Aorta (tissue), 5 donors: ENCODE data around the gene TWIST2. TPM values are rescaled to one million over a fixed set of nuclear protein-coding genes. Genes with fewer than 3 reads are reported as not detected.

Experiments
- ATAC-seq: fragments of 200-7000 bp; cut with Tn5 transposase; one replicate; pipeline ENCODE4 v1.9.1; 2022; ENCODE audit warnings: moderate library complexity; ENCODE audit not compliant: low FRiP score
- DNase-seq, 2 donors: peaks; one replicate each; pipeline ENCODE4 v3.0.0-alpha.2; 2020
- H3K27ac ChIP-seq, 2 donors: one replicate each; pipeline ENCODE4 v1.5.1; 2013; ENCODE audit warnings: low read length in 2 of 2, mild to moderate bottlenecking in 2 of 2, moderate library complexity in 2 of 2, control low read depth in 1 of 2, inconsistent platforms in 1 of 2, low read depth in 1 of 2
- H3K27me3 ChIP-seq, 2 donors: one replicate each; pipeline ENCODE4 v1.6.1; 2013; ENCODE audit warnings: control low read depth in 1 of 2, low read length in 1 of 2, mild to moderate bottlenecking in 1 of 2, moderate library complexity in 1 of 2; ENCODE audit not compliant: insufficient read depth in 2 of 2, control insufficient read depth in 1 of 2
- H3K36me3 ChIP-seq, 2 donors: one replicate each; pipeline ENCODE4 v1.6.1; 2013; ENCODE audit warnings: control low read depth in 1 of 2, low read length in 1 of 2, mild to moderate bottlenecking in 1 of 2; ENCODE audit not compliant: insufficient read depth in 2 of 2, control insufficient read depth in 1 of 2
- H3K4me1 ChIP-seq, 2 donors: one replicate each; pipeline ENCODE4 v1.6.1; 2013; ENCODE audit warnings: low read length in 2 of 2, control low read depth in 1 of 2, mild to moderate bottlenecking in 1 of 2, moderate library complexity in 1 of 2; ENCODE audit not compliant: insufficient read depth in 2 of 2, control insufficient read depth in 1 of 2
- H3K4me3 ChIP-seq, 2 donors: one replicate each; pipeline ENCODE4 v1.5.1; 2013; ENCODE audit warnings: low read length in 2 of 2, control low read depth in 1 of 2, mild to moderate bottlenecking in 1 of 2
- H3K9me3 ChIP-seq: one replicate; pipeline ENCODE4 v1.6.1; 2013; ENCODE audit warnings: mild to moderate bottlenecking, low read length; ENCODE audit not compliant: control insufficient read depth
- WGBS, 2 donors: extraction: QIAGEN DNeasy Blood & Tissue Kit; methylation state at CpG; one replicate each; pipeline ENCODE4 v1.1.7; 2013; 5-methylcytosine and 5-hydroxymethylcytosine counted together
- intact Hi-C, 2 donors: fragments of 100-400 bp; cut with DNase I; formaldehyde crosslinking; loops; one replicate each; pipeline versions ENCODE4 v1.14.2 to v1.15.0; 2022
- polyA plus RNA-seq, 2 donors: library from polyadenylated mRNA; stranded (reverse); fragments of 200-250 nt; gene quantifications; one replicate each; pipeline ENCODE4 v1.2.3, GENCODE V29; 2013
- total RNA-seq, 2 donors: library from RNA; stranded (reverse); fragmentation: NEBNext Ultra II Directional; extraction: Animal tissue kit (Norgen Biotek cat#: 25700); gene quantifications; one replicate each; pipeline ENCODE4 v1.2.1, GENCODE V29; 2021
- donor health status: healthy with polysubstance abuse.
- donor health status: Bipolar disorder and iron deficiency.
- donor health status: DM: no; HTN: no; CAD: no.
- donor health status: DM: no; HTN: no; CAD: no.
- donor health status: DM: yes; HTN: yes; CAD: no.

TWIST2 gene
- total and polyA plus RNA-seq, 4 donors = 6.0 to 20.8 (median 14.6) TPM

DNA sequence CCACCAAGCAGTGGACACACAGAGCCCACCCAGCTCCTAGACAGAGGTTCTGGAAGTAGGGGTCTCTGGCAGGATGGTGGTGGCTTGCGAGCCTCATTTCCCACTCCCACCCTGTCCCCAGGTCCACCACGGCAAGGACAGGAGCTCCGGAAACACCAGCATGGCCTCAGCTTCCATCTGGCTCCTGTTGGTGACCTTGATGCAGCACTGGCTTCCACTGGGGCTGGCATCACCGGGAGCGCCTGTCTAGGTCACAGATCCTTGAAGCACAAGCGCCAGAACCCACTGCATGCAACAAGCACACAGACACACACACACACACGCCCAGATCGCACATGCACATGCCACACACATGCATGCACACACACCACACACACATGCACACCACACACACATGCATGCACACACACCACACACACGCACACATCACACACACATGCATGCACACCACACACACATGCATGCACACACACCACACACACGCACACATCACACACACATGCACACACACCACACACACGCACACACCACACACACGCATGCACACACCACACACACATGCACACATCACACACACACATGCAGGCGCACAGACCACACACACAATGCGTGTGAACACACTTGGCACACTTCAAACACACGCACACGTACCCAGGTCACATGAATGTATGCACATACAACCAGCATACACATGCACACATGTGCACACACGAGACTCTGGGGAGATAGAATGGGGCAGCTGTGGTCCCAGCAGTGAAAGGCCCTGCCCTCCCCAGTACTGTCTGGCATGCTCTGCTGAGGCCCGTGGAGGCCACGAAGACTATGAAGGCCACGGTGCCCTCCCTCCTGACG is 63.7 kb downstream of the TWIST2 start:
- Histone ChIP-seq H3K36me3 (peaks cover 0 to 1% of the 10 kb centered on the region in 2 donors), H3K4me3 (no peak overlapping the region), H3K27ac (no peak overlapping the region), H3K4me1 (no peaks in the 10 kb centered on the region), H3K27me3 (no peaks in the 10 kb centered on the region), H3K9me3 (no peaks in the 10 kb centered on the region)
- ATAC-seq (no peak), DNase-seq (no peak)
- WGBS, 2 donors = 93% methylated on average over 21 of the region's 21 CpGs
- intact Hi-C loops = no loop called here

DNA sequence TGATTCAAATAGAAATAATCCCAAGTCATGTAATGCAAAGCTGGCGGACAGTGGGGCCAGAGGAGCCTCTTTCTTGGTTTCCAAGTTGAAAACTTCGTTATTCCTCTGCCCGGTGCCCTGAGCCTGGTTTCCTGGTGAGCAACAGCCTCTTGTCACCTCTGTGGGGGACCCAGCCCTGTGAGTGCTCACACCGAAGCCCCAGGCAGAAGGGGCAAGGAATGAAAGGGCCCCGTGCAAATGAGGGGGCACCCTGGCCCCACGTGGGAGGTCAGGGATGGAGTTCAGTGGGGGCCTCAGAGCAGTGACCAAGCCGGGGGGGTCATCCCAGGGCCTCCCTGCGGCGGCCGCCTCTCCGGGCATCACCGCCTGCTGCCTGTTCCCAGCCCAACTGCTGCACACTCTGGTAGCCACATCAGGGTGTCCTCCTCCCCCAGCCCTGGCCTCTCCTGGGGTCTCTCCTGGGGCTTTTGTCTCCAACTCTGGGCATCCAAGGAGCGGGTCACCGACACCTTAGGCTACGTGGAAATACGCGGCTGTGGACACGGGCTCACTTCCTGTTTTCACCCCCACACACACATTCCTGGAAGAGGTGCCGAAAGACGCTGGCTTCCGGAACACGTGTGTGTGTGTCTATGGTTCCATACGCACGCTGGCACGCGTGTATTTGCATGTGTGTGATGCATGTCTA is 64.5 kb downstream of the TWIST2 start:
- H3K9me3 ChIP-seq = no peaks in the 10 kb centered on the region
- H3K4me3 ChIP-seq = no peak overlapping the region
- H3K27me3 ChIP-seq = no peaks in the 10 kb centered on the region
- peaks cover 0 to 1% of the 10 kb centered on the region in 2 donors for H3K36me3 ChIP-seq
- DNase-seq (no peak), ATAC-seq (no peak)
- intact Hi-C loops = no loop called here
- H3K4me1 ChIP-seq = no peaks in the 10 kb centered on the region
- H3K27ac ChIP-seq = no peak overlapping the region
- 90 to 92% methylated on average over 18 to 26 of the region's 26 CpGs for WGBS, 2 donors

GRCh38 chr2:238912916-238913875 is 65.3 kb downstream of the TWIST2 start:
- 78 to 81% methylated on average over 20 of the region's 20 CpGs for WGBS, 2 donors
- DNase-seq (no peak), ATAC-seq (no peak)
- Histone ChIP-seq H3K9me3 (no peaks in the 10 kb centered on the region), H3K27ac (no peak overlapping the region), H3K4me3 (no peak overlapping the region), H3K36me3 (peaks cover 0 to 1% of the 10 kb centered on the region in 2 donors), H3K4me1 (no peaks in the 10 kb centered on the region), H3K27me3 (no peaks in the 10 kb centered on the region)
- intact Hi-C loops = no loop called here

- Histone ChIP-seq H3K27me3 (no peaks in the 10 kb centered on the region), H3K4me3 (no peak overlapping the region), H3K4me1 (no peaks in the 10 kb centered on the region), H3K27ac (no peak overlapping the region), H3K9me3 (no peaks in the 10 kb centered on the region), H3K36me3 (peaks cover 0 to 1% of the 10 kb centered on the region in 2 donors)
- WGBS, 2 donors = 92 to 94% methylated on average over 22 of the region's 22 CpGs
- ATAC-seq (no peak), DNase-seq (no peak)
- intact Hi-C loops = no loop called here
Observed at GRCh38 chr2:238913931-238914647, 66.2 kb downstream of the TWIST2 start.

GRCh38 chr2:238914648-238915015 is 66.7 kb downstream of the TWIST2 start:
- Histone ChIP-seq H3K9me3 (no peaks in the 10 kb centered on the region), H3K27ac (no peak overlapping the region), H3K27me3 (no peaks in the 10 kb centered on the region), H3K4me3 (no peak overlapping the region), H3K36me3 (peaks cover 0 to 1% of the 10 kb centered on the region in 2 donors), H3K4me1 (no peaks in the 10 kb centered on the region)
- intact Hi-C loops = no loop called here
- ATAC-seq = no peak
- whole genome bisulfite sequencing, 2 donors = 90 to 93% methylated on average over 11 of the region's 11 CpGs
- no peak for DNase-seq

DNA sequence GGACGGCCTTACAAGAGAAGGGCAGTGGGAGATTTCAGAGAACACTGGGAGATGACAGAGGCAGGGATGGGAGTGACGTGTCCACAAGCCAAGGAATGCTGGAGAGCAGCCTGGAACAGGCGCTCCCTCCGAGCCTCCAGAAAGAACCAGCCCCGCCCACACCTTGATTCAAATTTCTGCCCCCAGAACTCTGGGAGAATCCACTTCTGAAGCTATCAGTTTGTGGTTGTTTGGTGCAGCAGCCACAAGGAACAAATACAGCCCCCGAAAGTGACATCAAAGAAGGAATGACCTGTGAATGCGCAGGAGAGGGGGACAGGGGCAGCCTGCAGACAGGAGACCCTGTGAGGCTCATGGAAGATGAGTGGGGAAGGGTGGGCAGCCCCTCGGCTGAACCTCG is 67.3 kb downstream of the TWIST2 start:
- DNase-seq (no peak), ATAC-seq (no peak)
- intact Hi-C loops = no loop called here
- H3K27ac ChIP-seq = no peak overlapping the region
- H3K4me1 ChIP-seq = no peaks in the 10 kb centered on the region
- H3K27me3 ChIP-seq = no peaks in the 10 kb centered on the region
- WGBS, 2 donors = 90 to 94% methylated on average over 9 of the region's 9 CpGs
- no peak overlapping the region for H3K4me3 ChIP-seq
- H3K9me3 ChIP-seq = no peaks in the 10 kb centered on the region
- H3K36me3 ChIP-seq = peaks cover 0 to 1% of the 10 kb centered on the region in 2 donors

DNA sequence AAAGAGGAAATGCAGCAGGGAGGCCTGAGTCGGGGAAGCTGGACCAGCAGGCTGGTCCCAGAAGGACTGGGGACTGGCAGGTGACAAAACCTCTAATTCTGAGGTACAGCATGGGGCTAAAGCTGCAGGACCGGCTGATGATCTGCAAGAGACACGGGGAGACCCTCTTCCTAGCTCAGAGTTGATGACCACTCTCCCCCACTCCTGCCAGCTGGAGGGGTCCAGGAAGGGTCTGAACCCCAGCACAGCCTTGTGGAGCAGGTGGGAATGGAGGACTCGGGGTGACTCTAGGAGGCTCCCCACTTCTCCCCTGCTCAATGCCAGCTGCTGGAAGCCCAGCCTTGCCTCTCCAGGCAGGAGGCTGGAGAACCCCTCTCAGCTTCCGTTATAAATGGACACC is 67.7 kb downstream of the TWIST2 start:
- intact Hi-C loops = no loop called here
- Histone ChIP-seq H3K27ac (no peak overlapping the region), H3K27me3 (no peaks in the 10 kb centered on the region), H3K4me1 (no peaks in the 10 kb centered on the region), H3K9me3 (no peaks in the 10 kb centered on the region), H3K36me3 (peaks cover 0 to 1% of the 10 kb centered on the region in 2 donors), H3K4me3 (no peak overlapping the region)
- ATAC-seq (no peak), DNase-seq (peak in 1 of 2 donors; percentile 43)
- WGBS, 2 donors = 80 to 86% methylated on average over 5 of the region's 5 CpGs
